B cell (primary cell): ENCODE results near the gene CWC27. TPM values are rescaled to one million over a fixed set of nuclear protein-coding genes. Genes with fewer than 3 reads are reported as not detected.

ENCODE experiments used
- ATAC-seq: fragments of 200-7000 bp; cut with Tn5 transposase; one replicate; pipeline ENCODE4 v1.10.0; 2021; ENCODE audit warnings: low read depth, mild to moderate bottlenecking, moderate number of reproducible peaks, moderate library complexity
- CTCF ChIA-PET: fragments of 350-600 bp; sonication (Branson Sonifier 250); formaldehyde crosslinking; loops from one replicate; lab custom pipeline; 2021; ENCODE audit warnings: antibody characterized with exemption, inconsistent platforms; lab: Charles Lee
- POLR2A ChIA-PET: fragments of 350-600 bp; sonication (Branson Sonifier 250); formaldehyde crosslinking; loops from one replicate; lab custom pipeline; 2021; ENCODE audit warnings: antibody characterized with exemption; lab: Charles Lee
- DNase-seq: peaks from one replicate; pipeline ENCODE4 v3.0.0; 2013
- H2AFZ ChIP-seq: 2 replicates; pipeline ENCODE4 v1.6.1; 2012; ENCODE audit warnings: mild to moderate bottlenecking, low read depth, low read length; ENCODE audit not compliant: insufficient read depth, poor library complexity, severe bottlenecking
- H3K27ac ChIP-seq, 2 donors: 1 replicate in 1 of 2; 2 replicates in 1 of 2; pipeline ENCODE4 v1.5.1; 2012 to 2013; ENCODE audit warnings: low read length in 2 of 2, mild to moderate bottlenecking in 2 of 2, moderate library complexity in 1 of 2
- H3K27me3 ChIP-seq, 4 experiments: fragments of 200-600 bp in 1 of 4; sonication (generic) in 1 of 4; replicated peaks in 1 of 4; 1 replicate in 2 of 4; 2 replicates in 2 of 4; pipeline versions ENCODE4 v1.6.1 to v1.7.0; 2013 to 2016; ENCODE audit warnings: low read length in 3 of 4, mild to moderate bottlenecking in 2 of 4, mixed read lengths in 1 of 4, moderate library complexity in 1 of 4; ENCODE audit not compliant: insufficient read depth in 4 of 4, control insufficient read depth in 3 of 4; ENCODE audit errors: control extremely low read depth in 1 of 4
- H3K36me3 ChIP-seq, 2 experiments: replicated peaks in 1 of 2; 1 replicate in 1 of 2; 2 replicates in 1 of 2; pipeline versions ENCODE4 v1.6.1 to v1.7.1; 2013; ENCODE audit warnings: low read length in 1 of 2; ENCODE audit not compliant: insufficient read depth in 2 of 2, control insufficient read depth in 1 of 2; ENCODE audit errors: control extremely low read depth in 1 of 2, extremely low read depth in 1 of 2
- H3K4me1 ChIP-seq, 2 donors: fragments of 200-600 bp in 1 of 2; sonication (generic) in 1 of 2; 1 replicate in 1 of 2; 2 replicates in 1 of 2; pipeline versions ENCODE4 v1.5.1 to v1.6.1; 2013 to 2017; ENCODE audit warnings: low read length in 2 of 2; ENCODE audit not compliant: control insufficient read depth in 2 of 2, insufficient read depth in 2 of 2
- H3K4me2 ChIP-seq: replicated peaks from 2 replicates; pipeline ENCODE3; 2012; ENCODE audit warnings: mild to moderate bottlenecking, low read depth, low read length; ENCODE audit not compliant: poor library complexity, severe bottlenecking
- H3K4me3 ChIP-seq, 5 experiments: fragments of 200-600 bp in 1 of 5; sonication (generic) in 1 of 5; 1 replicate in 3 of 5; 2 replicates in 2 of 5; pipeline versions ENCODE4 v1.5.1 to v1.7.0; 2011 to 2016; ENCODE audit warnings: low read length in 4 of 5, mild to moderate bottlenecking in 4 of 5, low read depth in 2 of 5, control low read depth in 1 of 5, moderate library complexity in 1 of 5; ENCODE audit not compliant: insufficient read depth in 1 of 5; ENCODE audit errors: control extremely low read depth in 1 of 5, extremely low read depth in 1 of 5
- H3K79me2 ChIP-seq: fragments of 200-600 bp; sonication (generic); one replicate; pipeline ENCODE4 v1.6.0; 2016; ENCODE audit warnings: low read length; ENCODE audit not compliant: control insufficient read depth, insufficient read depth
- H3K9ac ChIP-seq: fragments of 200-600 bp; sonication (generic); 2 replicates; pipeline ENCODE4 v1.6.1; 2017; ENCODE audit warnings: mild to moderate bottlenecking, low read length, moderate library complexity
- H3K9me3 ChIP-seq, 3 donors: one replicate each; pipeline versions ENCODE4 v1.6.1 to v1.7.1; 2013; ENCODE audit warnings: low read length in 2 of 3; ENCODE audit not compliant: control insufficient read depth in 2 of 3, insufficient read depth in 1 of 3; ENCODE audit errors: control extremely low read depth in 1 of 3
- H4K20me1 ChIP-seq: 2 replicates; pipeline ENCODE4 v1.6.0; 2012; ENCODE audit warnings: mild to moderate bottlenecking, low read length; ENCODE audit not compliant: insufficient read depth, control insufficient read depth, poor library complexity, severe bottlenecking
- H3K27ac Mint-ChIP-seq: one replicate; pipeline ENCODE4 v1.8.0; 2021; ENCODE audit warnings: mixed read lengths
- H3K27me3 Mint-ChIP-seq: one replicate; pipeline ENCODE4 v1.8.0; 2021; ENCODE audit warnings: mixed read lengths
- H3K4me1 Mint-ChIP-seq: one replicate; pipeline ENCODE4 v1.8.0; 2021; ENCODE audit warnings: mixed read lengths
- H3K4me3 Mint-ChIP-seq: one replicate; pipeline ENCODE4 v1.8.0; 2021; ENCODE audit warnings: mixed read lengths
- H3K9me3 Mint-ChIP-seq: one replicate; pipeline ENCODE4 v1.8.0; 2022; ENCODE audit warnings: mixed read lengths; ENCODE audit not compliant: insufficient read depth
- EZH2 ChIP-seq: IDR thresholded peaks from 2 replicates; pipeline ENCODE4 v1.6.1; 2012; ENCODE audit warnings: borderline replicate concordance, low read depth, mild to moderate bottlenecking, moderate library complexity, low read length; ENCODE audit not compliant: insufficient read depth, poor library complexity, severe bottlenecking
- whole genome bisulfite sequencing: methylation state at CpG from one replicate; pipeline ENCODE4 v1.1.5; 2013; ENCODE audit warnings: missing lambda C conversion rate; ENCODE audit not compliant: insufficient coverage; 5-methylcytosine and 5-hydroxymethylcytosine counted together
- intact Hi-C: fragments of 100-400 bp; cut with micrococcal nuclease; formaldehyde crosslinking; loops from one replicate; pipeline ENCODE4 v1.10.0; 2022
- polyA plus RNA-seq: library from polyadenylated mRNA; depleted of rRNA; stranded (reverse); fragments of >200 nt; gene quantifications from 2 replicates; pipeline ENCODE4 v1.2.3, GENCODE V29; 2012
- total RNA-seq, 2 donors: library from RNA; stranded (reverse); fragments of 120-200 nt in 1 of 2; gene quantifications; 1 replicate in 1 of 2; 2 replicates in 1 of 2; pipeline versions ENCODE4 v1.2.3 to v1.2.4, GENCODE V29; 2013 to 2022
- TF ChIP-seq, protein P1 (sequence below): fragments of 200-600 bp; IDR thresholded peaks from one replicate; pipeline ENCODE4 v1.8.0; 2022; ENCODE audit warnings: antibody characterized with exemption, mild to moderate bottlenecking

Gene CWC27
- total and polyA plus RNA-seq, 2 donors (not counting 1 experiment from before 2014, with no cell fraction given): 6.6 to 30.5 TPM

- no CpG with 5 or more reads among the region's 3 CpGs for WGBS
- no peaks in the 10 kb centered on the region for H3K4me1 ChIP-seq
- intact Hi-C loops: loop anchor here (10.0 kb wide), 1 partner anchor 138 kb away; no protein-coding TSS in a partner anchor
- no peak overlapping the region for H2AFZ ChIP-seq
- H4K20me1 ChIP-seq: no peaks in the 10 kb centered on the region
- H3K4me3 ChIP-seq: no peak overlapping the region
- H3K27me3 ChIP-seq: no peaks in the 10 kb centered on the region
- no peak overlapping the region for H3K9ac ChIP-seq
- no peaks in the 10 kb centered on the region for H3K36me3 ChIP-seq
- ChIA-PET POLR2A (no interaction called here), CTCF (no interaction called here)
- H3K27ac Mint-ChIP-seq: no peak overlapping the region
- no peak for DNase-seq
- no peak overlapping the region for H3K27ac ChIP-seq
- ATAC-seq: no peak
- TF ChIP-seq, protein P1, sequence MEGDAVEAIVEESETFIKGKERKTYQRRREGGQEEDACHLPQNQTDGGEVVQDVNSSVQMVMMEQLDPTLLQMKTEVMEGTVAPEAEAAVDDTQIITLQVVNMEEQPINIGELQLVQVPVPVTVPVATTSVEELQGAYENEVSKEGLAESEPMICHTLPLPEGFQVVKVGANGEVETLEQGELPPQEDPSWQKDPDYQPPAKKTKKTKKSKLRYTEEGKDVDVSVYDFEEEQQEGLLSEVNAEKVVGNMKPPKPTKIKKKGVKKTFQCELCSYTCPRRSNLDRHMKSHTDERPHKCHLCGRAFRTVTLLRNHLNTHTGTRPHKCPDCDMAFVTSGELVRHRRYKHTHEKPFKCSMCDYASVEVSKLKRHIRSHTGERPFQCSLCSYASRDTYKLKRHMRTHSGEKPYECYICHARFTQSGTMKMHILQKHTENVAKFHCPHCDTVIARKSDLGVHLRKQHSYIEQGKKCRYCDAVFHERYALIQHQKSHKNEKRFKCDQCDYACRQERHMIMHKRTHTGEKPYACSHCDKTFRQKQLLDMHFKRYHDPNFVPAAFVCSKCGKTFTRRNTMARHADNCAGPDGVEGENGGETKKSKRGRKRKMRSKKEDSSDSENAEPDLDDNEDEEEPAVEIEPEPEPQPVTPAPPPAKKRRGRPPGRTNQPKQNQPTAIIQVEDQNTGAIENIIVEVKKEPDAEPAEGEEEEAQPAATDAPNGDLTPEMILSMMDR: no peak
- no peak for TF ChIP-seq EZH2
- H3K4me2 ChIP-seq: no peak overlapping the region
- no peaks in the 10 kb centered on the region for H3K79me2 ChIP-seq
- H3K27me3 Mint-ChIP-seq: no peaks in the 10 kb centered on the region
- no peaks in the 10 kb centered on the region for H3K4me1 Mint-ChIP-seq
- no peaks in the 10 kb centered on the region for H3K9me3 Mint-ChIP-seq
- no peaks in the 10 kb centered on the region for H3K9me3 ChIP-seq
- no peak overlapping the region for H3K4me3 Mint-ChIP-seq
These were observed 184.4 kb downstream of the CWC27 start for GRCh38 chr5:64952951-64953673.

- intact Hi-C loops: loop anchor here (10.0 kb wide), 1 partner anchor 140 kb away; no protein-coding TSS in a partner anchor
- Histone ChIP-seq H3K79me2 (no peaks in the 10 kb centered on the region), H3K27ac (no peak overlapping the region), H2AFZ (no peak overlapping the region), H3K36me3 (no peaks in the 10 kb centered on the region), H3K4me1 (no peaks in the 10 kb centered on the region), H3K27me3 (no peaks in the 10 kb centered on the region), H4K20me1 (no peaks in the 10 kb centered on the region), H3K9ac (no peak overlapping the region), H3K9me3 (no peaks in the 10 kb centered on the region), H3K4me2 (no peak overlapping the region), H3K4me3 (no peak overlapping the region)
- H3K4me1 Mint-ChIP-seq: no peaks in the 10 kb centered on the region
- ChIA-PET POLR2A (no interaction called here), CTCF (interaction anchor here (12.4 kb wide), 1 partner anchor 527 kb away, joined by 160 read pairs; the partner anchor contains the start of gene ADAMTS6)
- no peak for ATAC-seq
- DNase-seq: no peak
- no peaks in the 10 kb centered on the region for H3K27me3 Mint-ChIP-seq
- no peak for TF ChIP-seq EZH2
- TF ChIP-seq, protein P1: no peak
- H3K4me3 Mint-ChIP-seq: no peak overlapping the region
- no peaks in the 10 kb centered on the region for H3K9me3 Mint-ChIP-seq
- no CpG with 5 or more reads among the region's 1 CpG for WGBS
- no peak overlapping the region for H3K27ac Mint-ChIP-seq
These were observed 185.8 kb downstream of the CWC27 start for GRCh38 chr5:64954518-64954917.
